Middle frontal gyrus (tissue), 1 donor: ENCODE data around the gene SNX8.
"Not testable (repeated sequence)": the region's sequence is repeated elsewhere in the genome, so short reads cannot be mapped to it uniquely, and the experiment has no call there.

Experiments
- DNase-seq: peaks from one replicate; pipeline ENCODE4 v3.0.0-alpha.2; 2015; ENCODE audit warnings: low spot score; ENCODE audit errors: extremely low spot score

The SNX8 gene

GRCh38 chr7:2314209-2314955 lies at the start of gene SNX8:
Gene SNX8 (minus strand): TSS chr7:2314441. CDS start chr7:2314421, 20 bp downstream.
- DNase-seq = peak; percentile 64

GRCh38 chr7:2362385-2363088 lies 48.3 kb upstream of the SNX8 start:
- no peak for DNase-seq

- no peak for DNase-seq
Measured at GRCh38 chr7:2360796-2361195, 46.6 kb upstream of the SNX8 start.

- no peak for DNase-seq
Measured at GRCh38 chr7:2359610-2360009, 45.4 kb upstream of the SNX8 start.

GRCh38 chr7:2358968-2359527 lies 44.8 kb upstream of the SNX8 start:
- DNase-seq = no peak

- DNase-seq = no peak
Measured at GRCh38 chr7:2357571-2357970, 43.3 kb upstream of the SNX8 start.

GRCh38 chr7:2357165-2357564 lies 42.9 kb upstream of the SNX8 start:
- no peak for DNase-seq

GRCh38 chr7:2355705-2356008 lies 41.4 kb upstream of the SNX8 start:
- DNase-seq = no peak

- DNase-seq = no peak
Measured at GRCh38 chr7:2354939-2355704, 40.9 kb upstream of the SNX8 start.

- peak; percentile 71 for DNase-seq
Measured at GRCh38 chr7:2354186-2354938, 40.1 kb upstream of the SNX8 start, which contains the start of gene EIF3B. Gene EIF3B (plus strand): TSS chr7:2354827. CDS start chr7:2354922, 95 bp downstream.

- DNase-seq = peak; percentile 77
Measured at GRCh38 chr7:2353936-2354185, 39.6 kb upstream of the SNX8 start.

GRCh38 chr7:2353113-2353935 lies 39.1 kb upstream of the SNX8 start:
- no peak for DNase-seq

- DNase-seq = no peak
Measured at GRCh38 chr7:2350861-2351260, 36.6 kb upstream of the SNX8 start.

- DNase-seq = no peak
Measured at GRCh38 chr7:2350055-2350454, 35.8 kb upstream of the SNX8 start.

- not testable (repeated sequence) for DNase-seq
Measured at GRCh38 chr7:2347351-2348063, 33.3 kb upstream of the SNX8 start.

- DNase-seq = no peak
Measured at GRCh38 chr7:2336626-2337299, 22.5 kb upstream of the SNX8 start.

GRCh38 chr7:2332606-2333231 lies 18.5 kb upstream of the SNX8 start:
- DNase-seq = not testable (repeated sequence)

GRCh38 chr7:2331707-2332106 lies 17.5 kb upstream of the SNX8 start:
- DNase-seq = no peak

- DNase-seq = no peak
Measured at GRCh38 chr7:2330493-2330892, 16.3 kb upstream of the SNX8 start.
